ENCODE data around the gene ENTPD2. TPM values are rescaled to one million over a fixed set of nuclear protein-coding genes. Genes with fewer than 3 reads are reported as not detected.

Gene ENTPD2
- total and polyA plus RNA-seq, 2 of the 4 experiments (the other 2 are of a cell fraction), result not detected

DNA sequence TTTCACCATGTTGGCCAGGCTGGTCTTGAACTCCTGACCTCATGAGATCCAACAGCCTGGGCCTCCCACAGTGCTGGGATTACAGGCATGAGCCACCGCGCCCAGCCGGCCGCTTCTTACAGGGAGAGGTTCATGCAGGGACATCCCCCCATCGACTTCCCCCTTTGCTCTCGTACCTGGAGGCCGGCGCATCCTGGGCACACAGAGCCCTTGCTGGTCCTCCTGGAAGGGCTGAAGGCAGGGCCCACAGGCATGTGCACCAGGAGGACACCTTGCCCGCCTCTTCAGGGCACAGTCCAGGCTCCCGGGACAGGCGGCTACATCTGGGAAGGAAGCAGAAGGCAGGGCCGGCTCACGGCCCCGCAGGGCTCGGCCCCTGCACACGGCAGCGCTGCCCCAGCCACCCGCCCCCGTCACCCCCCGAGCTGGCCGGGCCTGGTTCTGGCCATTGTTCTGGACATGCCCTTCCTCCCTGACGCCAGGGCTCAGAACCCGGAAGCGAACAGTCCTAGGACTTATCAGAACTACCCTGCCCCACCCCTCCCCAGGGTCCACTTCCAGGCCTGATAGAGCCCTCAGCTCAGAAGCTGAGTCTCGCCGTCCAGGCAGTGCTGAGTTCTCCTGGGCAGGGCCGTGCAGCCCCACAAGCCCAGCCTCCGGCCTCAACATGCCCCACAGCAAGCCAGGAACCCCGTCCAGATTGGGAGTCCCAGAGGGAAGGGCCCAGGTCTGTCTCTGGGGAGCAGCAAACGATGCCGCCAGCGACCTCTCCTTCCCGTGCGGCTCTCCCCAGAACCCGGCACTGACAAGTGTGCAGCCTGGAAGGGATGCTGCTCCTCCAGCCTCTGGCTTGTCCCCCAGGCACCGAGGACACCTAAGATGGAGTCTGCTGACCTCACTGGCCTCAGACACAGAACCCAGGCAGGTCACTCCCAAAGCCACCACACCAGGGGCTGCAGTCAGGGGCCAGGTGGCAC is 10.8 kb downstream of the ENTPD2 start:
- in situ Hi-C loops (cut with MboI; ENCODE audit: low sequenced_read_pairs), result no loop called here
- CTCF ChIA-PET, result interaction anchor here (0.6 to 0.7 kb wide), 2 partner anchors 152 to 233 kb away, joined by 4 to 5 read pairs; no protein-coding TSS in a partner anchor
- TF ChIP-seq POLR2A (IDR thresholded peaks at IDR 0.05; ENCODE audit: low read depth, low read length), result no peak
- no peak for TF ChIP-seq FOS (IDR thresholded peaks at IDR 0.05; ENCODE audit: low read depth, low read length)
- no peak for TF ChIP-seq RFX5 (IDR thresholded peaks at IDR 0.05; ENCODE audit: low read depth, low read length)
- no peak for TF ChIP-seq RAD21 (IDR thresholded peaks at IDR 0.05; ENCODE audit: low read length)
- TF ChIP-seq SMC3 (IDR thresholded peaks at IDR 0.05; ENCODE audit: low read depth, low read length), result no peak
- TF ChIP-seq, protein P1, sequence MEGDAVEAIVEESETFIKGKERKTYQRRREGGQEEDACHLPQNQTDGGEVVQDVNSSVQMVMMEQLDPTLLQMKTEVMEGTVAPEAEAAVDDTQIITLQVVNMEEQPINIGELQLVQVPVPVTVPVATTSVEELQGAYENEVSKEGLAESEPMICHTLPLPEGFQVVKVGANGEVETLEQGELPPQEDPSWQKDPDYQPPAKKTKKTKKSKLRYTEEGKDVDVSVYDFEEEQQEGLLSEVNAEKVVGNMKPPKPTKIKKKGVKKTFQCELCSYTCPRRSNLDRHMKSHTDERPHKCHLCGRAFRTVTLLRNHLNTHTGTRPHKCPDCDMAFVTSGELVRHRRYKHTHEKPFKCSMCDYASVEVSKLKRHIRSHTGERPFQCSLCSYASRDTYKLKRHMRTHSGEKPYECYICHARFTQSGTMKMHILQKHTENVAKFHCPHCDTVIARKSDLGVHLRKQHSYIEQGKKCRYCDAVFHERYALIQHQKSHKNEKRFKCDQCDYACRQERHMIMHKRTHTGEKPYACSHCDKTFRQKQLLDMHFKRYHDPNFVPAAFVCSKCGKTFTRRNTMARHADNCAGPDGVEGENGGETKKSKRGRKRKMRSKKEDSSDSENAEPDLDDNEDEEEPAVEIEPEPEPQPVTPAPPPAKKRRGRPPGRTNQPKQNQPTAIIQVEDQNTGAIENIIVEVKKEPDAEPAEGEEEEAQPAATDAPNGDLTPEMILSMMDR (conservative IDR thresholded peaks at IDR 0.05; ENCODE audit: low read depth, low read length), result no peak
- TF ChIP-seq CHD1 (IDR thresholded peaks at IDR 0.05; ENCODE audit: low read depth, low read length), result no peak
- no peak for TF ChIP-seq MXI1 (IDR thresholded peaks at IDR 0.05; ENCODE audit: borderline replicate concordance, low read depth, low read length)
- TF ChIP-seq MAFK (IDR thresholded peaks at IDR 0.05; ENCODE audit: low read depth, low read length), result no peak
- TF ChIP-seq, protein P2, sequence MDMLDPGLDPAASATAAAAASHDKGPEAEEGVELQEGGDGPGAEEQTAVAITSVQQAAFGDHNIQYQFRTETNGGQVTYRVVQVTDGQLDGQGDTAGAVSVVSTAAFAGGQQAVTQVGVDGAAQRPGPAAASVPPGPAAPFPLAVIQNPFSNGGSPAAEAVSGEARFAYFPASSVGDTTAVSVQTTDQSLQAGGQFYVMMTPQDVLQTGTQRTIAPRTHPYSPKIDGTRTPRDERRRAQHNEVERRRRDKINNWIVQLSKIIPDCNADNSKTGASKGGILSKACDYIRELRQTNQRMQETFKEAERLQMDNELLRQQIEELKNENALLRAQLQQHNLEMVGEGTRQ (IDR thresholded peaks at IDR 0.05; ENCODE audit: low read depth, low read length), result no peak
- TF ChIP-seq RCOR1 (IDR thresholded peaks at IDR 0.05; ENCODE audit: insufficient replicate concordance, low read length), result no peak
- TF ChIP-seq NFE2L2 (IDR thresholded peaks at IDR 0.05; ENCODE audit: low read depth, low read length), result no peak
- TF ChIP-seq MAZ (IDR thresholded peaks at IDR 0.05; ENCODE audit: borderline replicate concordance, low read depth, low read length), result no peak
- TF ChIP-seq BHLHE40 (IDR thresholded peaks at IDR 0.05; ENCODE audit: low read depth, low read length), result no peak

More for the DNA sequence above, 10.8 kb downstream of the ENTPD2 start:
- Histone ChIP-seq H3K4ac (ENCODE audit: low read depth, low read length) (no peak overlapping the region), H3K14ac (replicated peaks; ENCODE audit: low read depth, low read length) (no peak overlapping the region), H3K79me1 (ENCODE audit: low read depth in 1 of 2, low read length in 2 of 2) (peaks cover 5 to 16% of the 10 kb centered on the region in 2 experiments; a peak in 3 of 4 replicates), H3K18ac (ENCODE audit: low read depth, low read length) (no peak overlapping the region), H4K20me1 (ENCODE audit: insufficient read depth, low read length) (peaks cover 30% of the 10 kb centered on the region), H4K91ac (ENCODE audit: insufficient read depth, low read depth, low read length) (no peak overlapping the region), H2BK5ac (ENCODE audit: low read depth, low read length, poor library complexity, severe bottlenecking) (no peak overlapping the region), H2AK5ac (ENCODE audit: low read depth, low read length) (no peak overlapping the region), H4K8ac (ENCODE audit: low read depth in 2 of 2, low read length in 2 of 2) (no peak overlapping the region), H3K27me3 (ENCODE audit: control insufficient read depth, insufficient read depth, low read length) (peaks cover 9% of the 10 kb centered on the region; the same call in 1 of the 2 replicates), H2BK20ac (ENCODE audit: low read depth, low read length) (no peak overlapping the region), H4K5ac (ENCODE audit: low read depth, low read length) (no peak overlapping the region), H3K23ac (ENCODE audit: low read depth, low read length) (no peak overlapping the region), H3K56ac (ENCODE audit: extremely low read depth, insufficient read depth, low read length) (no peak overlapping the region), H2AFZ (replicated peaks; ENCODE audit: low read length, poor library complexity) (no peak overlapping the region), H3K27ac (ENCODE audit: insufficient read depth, low read length) (no peak overlapping the region), H3K9me1 (ENCODE audit: insufficient read depth, low read length) (no peaks in the 10 kb centered on the region), H3K36me3 (ENCODE audit: control insufficient read depth, insufficient read depth, low read length) (peaks cover 15% of the 10 kb centered on the region; the same call in 1 of the 2 replicates), H2BK15ac (ENCODE audit: low read depth, low read length) (no peak overlapping the region), H3K4me1 (ENCODE audit: control insufficient read depth, insufficient read depth, low read length) (peaks cover 11% of the 10 kb centered on the region), H2BK120ac (ENCODE audit: low read depth, low read length) (no peak overlapping the region), H2AK9ac (replicated peaks; ENCODE audit: low read depth, low read length, poor library complexity) (no peak overlapping the region), H3K9ac (ENCODE audit: low read depth, low read length) (no peak overlapping the region), H3K4me3 (ENCODE audit: insufficient read depth, low read depth, low read length) (no peak overlapping the region), H3K4me2 (ENCODE audit: low read depth, low read length) (no peak overlapping the region), H3K9me3 (ENCODE audit: control insufficient read depth, insufficient read depth, low read length) (no peaks in the 10 kb centered on the region)
- POLR2A ChIA-PET (ENCODE audit: unreplicated experiment), result no interaction called here
- dilution Hi-C loops (cut with HindIII; ENCODE audit: low sequenced_read_pairs, unreplicated experiment), result no loop called here
- WGBS, 2 experiments (ENCODE audit: extremely low coverage in 2 of 2, insufficient read length in 1 of 2), result 78% methylated on average over 13 of the region's 36 CpGs; no CpG with 5 or more reads in 1 of the 2 experiments
- no TSS peak for BruUV-seq (replicated peaks)
- DNase-seq, result no peak
- ATAC-seq (ENCODE audit: low read depth), result no peak
- intact Hi-C loops (cut with micrococcal nuclease), result no loop called here

Data from IMR-90 (cell line).